Keratinocyte (primary cell): Measurements from ENCODE around the gene CEMP1. TPM values are rescaled to one million over a fixed set of nuclear protein-coding genes. Genes with fewer than 3 reads are reported as not detected.

Source experiments
- DNase-seq: peaks from one replicate; pipeline ENCODE4 v3.0.0-alpha.2; 2011; ENCODE audit warnings: low read depth, missing footprints, low spot score
- FAIRE-seq: peaks from 2 replicates; lab custom pipeline; 2011; peaks lifted over from hg19 to GRCh38; lab: Jason Lieb, UNC
- H2AFZ ChIP-seq: 2 replicates; pipeline ENCODE4 v1.6.0; 2012; ENCODE audit warnings: low read length, control low read depth, inconsistent platforms; ENCODE audit not compliant: control insufficient read depth
- H3K27ac ChIP-seq: 2 replicates; pipeline ENCODE4 v1.5.1; 2011; ENCODE audit warnings: low read length; ENCODE audit not compliant: control insufficient read depth, insufficient read depth
- H3K27me3 ChIP-seq: 3 replicates; pipeline ENCODE4 v1.6.0; 2011; ENCODE audit warnings: low read length; ENCODE audit not compliant: control insufficient read depth, insufficient read depth; ENCODE audit errors: extremely low read depth
- H3K36me3 ChIP-seq, 2 experiments: 2 replicates in 1 of 2; 3 replicates in 1 of 2; pipeline ENCODE4 v1.5.1; 2011; ENCODE audit warnings: low read length in 2 of 2, mild to moderate bottlenecking in 1 of 2; ENCODE audit not compliant: control insufficient read depth in 2 of 2, insufficient read depth in 2 of 2; ENCODE audit errors: extremely low read depth in 1 of 2
- H3K4me1 ChIP-seq: 3 replicates; pipeline ENCODE4 v1.5.1; 2011; ENCODE audit warnings: low read length; ENCODE audit not compliant: control insufficient read depth, insufficient read depth; ENCODE audit errors: extremely low read depth
- H3K4me2 ChIP-seq: 3 replicates; pipeline ENCODE4 v1.6.0; 2011; ENCODE audit warnings: low read depth, low read length; ENCODE audit not compliant: control insufficient read depth, insufficient read depth; ENCODE audit errors: extremely low read depth
- H3K4me3 ChIP-seq, 3 experiments: fragments of 200-600 bp in 1 of 3; sonication (generic) in 1 of 3; 2 replicates in 2 of 3; 3 replicates in 1 of 3; pipeline ENCODE4 v1.5.1; 2011 to 2016; ENCODE audit warnings: low read length in 3 of 3, mild to moderate bottlenecking in 3 of 3, control low read depth in 2 of 3, inconsistent platforms in 1 of 3, low read depth in 1 of 3, mixed read lengths in 1 of 3, mixed run types in 1 of 3, moderate library complexity in 1 of 3; ENCODE audit not compliant: control insufficient read depth in 2 of 3, insufficient read depth in 2 of 3; ENCODE audit errors: extremely low read depth in 1 of 3
- H3K79me2 ChIP-seq: 2 replicates; pipeline ENCODE4 v1.6.0; 2012; ENCODE audit warnings: low read length; ENCODE audit not compliant: control insufficient read depth, insufficient read depth
- H3K9ac ChIP-seq: 3 replicates; pipeline ENCODE4 v1.6.0; 2011; ENCODE audit warnings: low read length; ENCODE audit not compliant: control insufficient read depth, insufficient read depth; ENCODE audit errors: extremely low read depth
- H3K9me1 ChIP-seq: 3 replicates; pipeline ENCODE4 v1.6.0; 2011; ENCODE audit warnings: low read length; ENCODE audit not compliant: control insufficient read depth, insufficient read depth; ENCODE audit errors: extremely low read depth
- H3K9me3 ChIP-seq: 2 replicates; pipeline ENCODE4 v1.5.1; 2012; ENCODE audit warnings: low read depth, low read length; ENCODE audit not compliant: control insufficient read depth
- H4K20me1 ChIP-seq: 3 replicates; pipeline ENCODE4 v1.6.0; 2011; ENCODE audit warnings: low read length; ENCODE audit not compliant: control insufficient read depth, insufficient read depth; ENCODE audit errors: extremely low read depth
- CTCF ChIP-seq, 3 experiments: IDR thresholded peaks in 1 of 3; conservative IDR thresholded peaks in 1 of 3; optimal IDR thresholded peaks in 1 of 3; 2 replicates in 2 of 3; 3 replicates in 1 of 3; pipeline versions ENCODE3 to v1.5.1; 2011; ENCODE audit warnings: low read length in 3 of 3, mild to moderate bottlenecking in 3 of 3, moderate library complexity in 2 of 3, control low read depth in 1 of 3, inconsistent platforms in 1 of 3; ENCODE audit not compliant: insufficient read depth in 2 of 3; ENCODE audit errors: extremely low read depth in 1 of 3
- EZH2 ChIP-seq: IDR thresholded peaks from one replicate; pipeline ENCODE4 v1.6.1; 2012; ENCODE audit warnings: inconsistent platforms, mild to moderate bottlenecking, low read length, moderate library complexity
- dilution Hi-C: fragments of 300-500 bp; cut with MboI; formaldehyde crosslinking; loops from one replicate; pipeline ENCODE4 v1.7.0; 2020; ENCODE audit warnings: low sequenced_read_pairs; ENCODE audit not compliant: extremely low pct_ligation_motif_present
- polyA plus RNA-seq, 5 experiments: library from polyadenylated mRNA; depleted of rRNA in 3 of 5; stranded (reverse) in 3 of 5; stranded (forward) in 1 of 5; unstranded in 1 of 5; fragments of >200 nt; gene quantifications; 1 replicate in 1 of 5; 2 replicates in 3 of 5; 3 replicates in 1 of 5; pipeline versions ENCODE4 v1.2.1 to v1.2.3, GENCODE V29; 2011 to 2012; ENCODE audit warnings: missing spikeins in 2 of 5, low read depth in 1 of 5, low replicate concordance in 1 of 5

CEMP1 gene
- polyA plus RNA-seq, 1 donor (not counting 4 experiments of a cell fraction or from before 2014, with no cell fraction given) = not detected

- H3K4me3 ChIP-seq = no peak overlapping the region
- DNase-seq = no peak
These were observed 5.1 kb downstream of the CEMP1 start for GRCh38 chr16:2526135-2526534.

GRCh38 chr16:2524339-2524938, 6.8 kb downstream of the CEMP1 start:
- Histone ChIP-seq H3K4me2 (no peak overlapping the region), H3K9me3 (no peaks in the 10 kb centered on the region), H3K4me1 (peaks cover 9% of the 10 kb centered on the region), H3K9me1 (no peaks in the 10 kb centered on the region), H2AFZ (no peak overlapping the region), H3K27ac (no peak overlapping the region), H3K9ac (no peak overlapping the region), H4K20me1 (peaks cover 6% of the 10 kb centered on the region), H3K79me2 (peaks cover 14% of the 10 kb centered on the region), H3K4me3 (no peak overlapping the region), H3K36me3 (peaks cover 17 to 47% of the 10 kb centered on the region in 2 experiments), H3K27me3 (no peaks in the 10 kb centered on the region)
- dilution Hi-C loops = no loop called here
- DNase-seq (no peak), FAIRE-seq (no peak)
- TF ChIP-seq EZH2 (no peak), CTCF (optimal IDR thresholded peaks at IDR 0.05 in 1 of 3, IDR thresholded peaks at IDR 0.05 in 1 of 3, conservative IDR thresholded peaks at IDR 0.05 in 1 of 3; ENCODE audit: extremely low read depth in 1 of 3, insufficient read depth in 2 of 3, low read length in 3 of 3) (no peak)

More at GRCh38 chr16:2526135-2526534, 5.1 kb downstream of the CEMP1 start:
- peaks cover 6% of the 10 kb centered on the region for H3K79me2 ChIP-seq
- no peaks in the 10 kb centered on the region for H3K27me3 ChIP-seq
- no peaks in the 10 kb centered on the region for H3K9me3 ChIP-seq
- no peak for FAIRE-seq
- H3K4me2 ChIP-seq = no peak overlapping the region
- dilution Hi-C loops = no loop called here
- no peak overlapping the region for H3K9ac ChIP-seq
- no peaks in the 10 kb centered on the region for H3K9me1 ChIP-seq
- H3K4me1 ChIP-seq = peaks cover 8% of the 10 kb centered on the region
- H3K36me3 ChIP-seq = peaks cover 23 to 48% of the 10 kb centered on the region in 2 experiments
- peaks cover 4% of the 10 kb centered on the region for H4K20me1 ChIP-seq
- TF ChIP-seq CTCF (optimal IDR thresholded peaks at IDR 0.05 in 1 of 3, IDR thresholded peaks at IDR 0.05 in 1 of 3, conservative IDR thresholded peaks at IDR 0.05 in 1 of 3; ENCODE audit: extremely low read depth in 1 of 3, insufficient read depth in 2 of 3, low read length in 3 of 3) = no peak
- no peak for TF ChIP-seq EZH2
- H2AFZ ChIP-seq = no peak overlapping the region
- H3K27ac ChIP-seq = no peak overlapping the region
